ENCODE data around the gene A1CF. TPM values are rescaled to one million over a fixed set of nuclear protein-coding genes. Genes with fewer than 3 reads are reported as not detected.

The A1CF gene
- total RNA-seq, 1 experiment from 2014 or later = not detected

DNA sequence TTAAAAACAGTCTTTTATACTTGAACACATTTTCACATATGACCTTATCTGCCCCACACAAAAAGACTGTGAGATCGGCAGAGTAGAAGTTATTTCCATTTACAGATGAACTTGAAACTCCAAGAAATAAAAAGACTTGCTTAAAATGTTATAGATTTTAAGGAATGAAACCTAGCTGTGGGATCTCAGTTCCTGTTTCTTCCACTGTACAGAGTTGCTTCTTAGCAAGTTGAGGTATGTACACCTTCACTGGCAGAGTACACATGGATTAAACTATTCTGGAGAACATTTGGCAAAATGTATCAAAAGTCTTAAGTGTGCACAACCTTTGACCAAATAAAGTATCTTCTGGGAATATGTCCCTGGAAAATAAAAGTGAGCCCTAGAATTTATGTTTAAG lies 48.3 kb downstream of the A1CF start:
- CTCF ChIA-PET = no interaction called here
- Mint-ChIP-seq H3K9me3 (ENCODE audit: low read depth, unreplicated experiment) (no peaks in the 10 kb centered on the region), H3K4me3 (ENCODE audit: low read depth, unreplicated experiment) (no peak overlapping the region), H3K27me3 (ENCODE audit: unreplicated experiment) (no peaks in the 10 kb centered on the region), H3K4me1 (ENCODE audit: low read depth, unreplicated experiment) (peaks cover 7% of the 10 kb centered on the region), H3K27ac (ENCODE audit: unreplicated experiment) (no peak overlapping the region), H3K36me3 (ENCODE audit: insufficient read depth, unreplicated experiment) (no peaks in the 10 kb centered on the region)
- no peak for DNase-seq
- intact Hi-C loops (cut with micrococcal nuclease; ENCODE audit: unreplicated experiment) = no loop called here
- TF ChIP-seq, protein P1, sequence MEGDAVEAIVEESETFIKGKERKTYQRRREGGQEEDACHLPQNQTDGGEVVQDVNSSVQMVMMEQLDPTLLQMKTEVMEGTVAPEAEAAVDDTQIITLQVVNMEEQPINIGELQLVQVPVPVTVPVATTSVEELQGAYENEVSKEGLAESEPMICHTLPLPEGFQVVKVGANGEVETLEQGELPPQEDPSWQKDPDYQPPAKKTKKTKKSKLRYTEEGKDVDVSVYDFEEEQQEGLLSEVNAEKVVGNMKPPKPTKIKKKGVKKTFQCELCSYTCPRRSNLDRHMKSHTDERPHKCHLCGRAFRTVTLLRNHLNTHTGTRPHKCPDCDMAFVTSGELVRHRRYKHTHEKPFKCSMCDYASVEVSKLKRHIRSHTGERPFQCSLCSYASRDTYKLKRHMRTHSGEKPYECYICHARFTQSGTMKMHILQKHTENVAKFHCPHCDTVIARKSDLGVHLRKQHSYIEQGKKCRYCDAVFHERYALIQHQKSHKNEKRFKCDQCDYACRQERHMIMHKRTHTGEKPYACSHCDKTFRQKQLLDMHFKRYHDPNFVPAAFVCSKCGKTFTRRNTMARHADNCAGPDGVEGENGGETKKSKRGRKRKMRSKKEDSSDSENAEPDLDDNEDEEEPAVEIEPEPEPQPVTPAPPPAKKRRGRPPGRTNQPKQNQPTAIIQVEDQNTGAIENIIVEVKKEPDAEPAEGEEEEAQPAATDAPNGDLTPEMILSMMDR (IDR thresholded peaks at IDR 0.05; ENCODE audit: unreplicated experiment) = no peak
- BruUV-seq (replicated peaks) = no TSS peak

- BruUV-seq (replicated peaks) = no TSS peak
- Mint-ChIP-seq H3K9me3 (ENCODE audit: low read depth, unreplicated experiment) (no peaks in the 10 kb centered on the region), H3K4me1 (ENCODE audit: low read depth, unreplicated experiment) (peaks cover 9% of the 10 kb centered on the region), H3K36me3 (ENCODE audit: insufficient read depth, unreplicated experiment) (no peaks in the 10 kb centered on the region), H3K4me3 (ENCODE audit: low read depth, unreplicated experiment) (no peak overlapping the region), H3K27ac (ENCODE audit: unreplicated experiment) (no peak overlapping the region), H3K27me3 (ENCODE audit: unreplicated experiment) (no peaks in the 10 kb centered on the region)
- DNase-seq = no peak
- TF ChIP-seq, protein P1 (IDR thresholded peaks at IDR 0.05; ENCODE audit: unreplicated experiment) = no peak
- intact Hi-C loops (cut with micrococcal nuclease; ENCODE audit: unreplicated experiment) = no loop called here
- CTCF ChIA-PET = no interaction called here
Measured at GRCh38 chr10:50832171-50832751, 53.2 kb downstream of the A1CF start.

GRCh38 chr10:50830066-50830465 lies 55.4 kb downstream of the A1CF start:
- TF ChIP-seq, protein P1 (IDR thresholded peaks at IDR 0.05; ENCODE audit: unreplicated experiment) = no peak
- no peaks in the 10 kb centered on the region for H3K36me3 Mint-ChIP-seq (ENCODE audit: insufficient read depth, unreplicated experiment)
- no peaks in the 10 kb centered on the region for H3K9me3 Mint-ChIP-seq (ENCODE audit: low read depth, unreplicated experiment)
- peaks cover 9% of the 10 kb centered on the region for H3K4me1 Mint-ChIP-seq (ENCODE audit: low read depth, unreplicated experiment)
- CTCF ChIA-PET = no interaction called here
- no peak overlapping the region for H3K4me3 Mint-ChIP-seq (ENCODE audit: low read depth, unreplicated experiment)
- DNase-seq = no peak
- BruUV-seq (replicated peaks) = no TSS peak
- no peaks in the 10 kb centered on the region for H3K27me3 Mint-ChIP-seq (ENCODE audit: unreplicated experiment)
- no peak overlapping the region for H3K27ac Mint-ChIP-seq (ENCODE audit: unreplicated experiment)
- intact Hi-C loops (cut with micrococcal nuclease; ENCODE audit: unreplicated experiment) = no loop called here

- intact Hi-C loops (cut with micrococcal nuclease; ENCODE audit: unreplicated experiment) = no loop called here
- CTCF ChIA-PET = interaction anchor here (0.9 kb wide), 1 partner anchor 9 kb away, joined by 3 read pairs; no protein-coding TSS in a partner anchor
- H3K36me3 Mint-ChIP-seq (ENCODE audit: insufficient read depth, unreplicated experiment) = no peaks in the 10 kb centered on the region
- H3K4me1 Mint-ChIP-seq (ENCODE audit: low read depth, unreplicated experiment) = no peaks in the 10 kb centered on the region
- DNase-seq = no peak
- H3K27me3 Mint-ChIP-seq (ENCODE audit: unreplicated experiment) = no peaks in the 10 kb centered on the region
- TF ChIP-seq, protein P1 (IDR thresholded peaks at IDR 0.05; ENCODE audit: unreplicated experiment) = no peak
- no peak overlapping the region for H3K4me3 Mint-ChIP-seq (ENCODE audit: low read depth, unreplicated experiment)
- H3K9me3 Mint-ChIP-seq (ENCODE audit: low read depth, unreplicated experiment) = no peaks in the 10 kb centered on the region
- BruUV-seq (replicated peaks) = no TSS peak
- H3K27ac Mint-ChIP-seq (ENCODE audit: unreplicated experiment) = no peak overlapping the region
Measured at GRCh38 chr10:50824782-50825181, 60.6 kb downstream of the A1CF start.

Data from Calu3 (cell line).